ENCODE data around the gene SCD. TPM values are rescaled to one million over a fixed set of nuclear protein-coding genes. Genes with fewer than 3 reads are reported as not detected.

SCD gene
- polyA plus RNA-seq, 2 donors: 57.6 to 73.1 TPM

DNA sequence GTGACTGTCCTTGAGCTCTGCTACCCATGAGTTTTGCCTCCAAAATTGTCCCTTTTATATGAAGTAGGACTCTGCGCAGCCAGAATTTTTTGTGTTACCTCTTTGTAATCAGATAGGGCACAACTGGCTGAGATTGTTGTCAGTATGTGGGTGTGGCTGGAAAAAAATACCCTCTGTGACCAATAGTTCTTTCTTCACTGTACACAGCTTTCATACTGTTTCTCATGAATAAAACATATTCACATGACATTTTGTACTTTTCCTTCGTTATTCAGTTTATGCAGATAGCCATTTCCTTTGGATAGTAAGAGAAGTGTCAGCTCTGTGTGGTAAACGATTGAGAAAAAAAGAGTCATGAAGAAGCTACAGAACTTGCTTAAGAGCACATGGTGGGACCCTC, 66.1 kb downstream of the SCD start:
- Histone ChIP-seq H3K27ac (ENCODE audit: low read depth in 2 of 2, low read length in 1 of 2) (no peak overlapping the region), H3K4me3 (ENCODE audit: low read depth in 1 of 2, low read length in 2 of 2) (no peak overlapping the region), H3K27me3 (ENCODE audit: control insufficient read depth in 1 of 2, insufficient read depth in 2 of 2, low read length in 2 of 2) (no peaks in the 10 kb centered on the region), H3K4me1 (ENCODE audit: control insufficient read depth in 2 of 2, insufficient read depth in 2 of 2, low read length in 1 of 2) (no peaks in the 10 kb centered on the region), H3K36me3 (ENCODE audit: control insufficient read depth in 2 of 2, insufficient read depth in 2 of 2, low read length in 1 of 2) (no peaks in the 10 kb centered on the region), H3K9me3 (ENCODE audit: control insufficient read depth in 2 of 2, insufficient read depth in 1 of 2, low read depth in 1 of 2, low read length in 1 of 2) (no peaks in the 10 kb centered on the region)
- WGBS, 2 donors: 76 to 81% methylated on average over 3 of the region's 3 CpGs

Other genes starting within 250 kb of the SCD start
- gene ERLIN1, start 161.2 kb upstream of the SCD start, polyA plus RNA-seq: 10 to 100 TPM in 1 of 2 donors, 1 to 10 TPM in 1; 6.6 to 18.7 TPM
- 1 to 10 TPM; 3.8 to 6.7 TPM for gene CHUK, start 117.6 kb upstream of the SCD start, polyA plus RNA-seq
- 10 to 100 TPM; 11.4 to 11.5 TPM for gene CWF19L1, start 79.6 kb upstream of the SCD start, polyA plus RNA-seq
- gene BLOC1S2, start 60.6 kb upstream of the SCD start, polyA plus RNA-seq: 10 to 100 TPM; 51.2 to 58.2 TPM
- not detected for gene PKD2L1, start 17.0 kb upstream of the SCD start, polyA plus RNA-seq
- not detected for gene WNT8B, start 115.8 kb downstream of the SCD start, polyA plus RNA-seq
- 1 to 10 TPM; 3.6 to 9.1 TPM for gene SEC31B, start 172.6 kb downstream of the SCD start, polyA plus RNA-seq
- gene NDUFB8, start 182.6 kb downstream of the SCD start, polyA plus RNA-seq: 100 to 1,000 TPM; 280 to 317 TPM
- gene HIF1AN, start 188.7 kb downstream of the SCD start, polyA plus RNA-seq: 1 to 10 TPM; 7.0 to 7.6 TPM

All from esophagus (tissue), 2 donors.